ENCODE measurements around the gene SHROOM3.

DNA sequence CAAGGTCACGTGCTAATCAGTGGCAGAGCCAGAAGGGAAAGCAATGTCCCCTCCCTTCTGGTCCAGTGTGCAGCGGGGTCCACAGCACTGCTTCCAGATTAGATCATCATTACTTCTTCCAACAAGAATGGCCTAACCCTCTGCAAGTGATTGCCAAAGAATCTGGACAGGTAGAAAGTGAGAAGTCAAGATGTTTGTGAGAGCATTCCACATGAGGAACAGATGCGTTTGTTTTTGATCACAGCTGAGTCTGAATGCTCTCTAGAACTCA, 147.7 kb downstream of the SHROOM3 start:
- no peak for TF ChIP-seq CHD2 (IDR thresholded peaks at IDR 0.05; ENCODE audit: low read length, partially characterized antibody)
- TF ChIP-seq, protein P1, sequence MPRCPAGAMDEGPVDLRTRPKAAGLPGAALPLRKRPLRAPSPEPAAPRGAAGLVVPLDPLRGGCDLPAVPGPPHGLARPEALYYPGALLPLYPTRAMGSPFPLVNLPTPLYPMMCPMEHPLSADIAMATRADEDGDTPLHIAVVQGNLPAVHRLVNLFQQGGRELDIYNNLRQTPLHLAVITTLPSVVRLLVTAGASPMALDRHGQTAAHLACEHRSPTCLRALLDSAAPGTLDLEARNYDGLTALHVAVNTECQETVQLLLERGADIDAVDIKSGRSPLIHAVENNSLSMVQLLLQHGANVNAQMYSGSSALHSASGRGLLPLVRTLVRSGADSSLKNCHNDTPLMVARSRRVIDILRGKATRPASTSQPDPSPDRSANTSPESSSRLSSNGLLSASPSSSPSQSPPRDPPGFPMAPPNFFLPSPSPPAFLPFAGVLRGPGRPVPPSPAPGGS (IDR thresholded peaks at IDR 0.05) = no peak
- TF ChIP-seq JUNB (IDR thresholded peaks at IDR 0.05) = no peak
- TF ChIP-seq, protein P2, sequence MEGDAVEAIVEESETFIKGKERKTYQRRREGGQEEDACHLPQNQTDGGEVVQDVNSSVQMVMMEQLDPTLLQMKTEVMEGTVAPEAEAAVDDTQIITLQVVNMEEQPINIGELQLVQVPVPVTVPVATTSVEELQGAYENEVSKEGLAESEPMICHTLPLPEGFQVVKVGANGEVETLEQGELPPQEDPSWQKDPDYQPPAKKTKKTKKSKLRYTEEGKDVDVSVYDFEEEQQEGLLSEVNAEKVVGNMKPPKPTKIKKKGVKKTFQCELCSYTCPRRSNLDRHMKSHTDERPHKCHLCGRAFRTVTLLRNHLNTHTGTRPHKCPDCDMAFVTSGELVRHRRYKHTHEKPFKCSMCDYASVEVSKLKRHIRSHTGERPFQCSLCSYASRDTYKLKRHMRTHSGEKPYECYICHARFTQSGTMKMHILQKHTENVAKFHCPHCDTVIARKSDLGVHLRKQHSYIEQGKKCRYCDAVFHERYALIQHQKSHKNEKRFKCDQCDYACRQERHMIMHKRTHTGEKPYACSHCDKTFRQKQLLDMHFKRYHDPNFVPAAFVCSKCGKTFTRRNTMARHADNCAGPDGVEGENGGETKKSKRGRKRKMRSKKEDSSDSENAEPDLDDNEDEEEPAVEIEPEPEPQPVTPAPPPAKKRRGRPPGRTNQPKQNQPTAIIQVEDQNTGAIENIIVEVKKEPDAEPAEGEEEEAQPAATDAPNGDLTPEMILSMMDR (IDR thresholded peaks at IDR 0.05) = no peak
- TF ChIP-seq RAD21 (conservative IDR thresholded peaks at IDR 0.05 in 1 of 2, IDR thresholded peaks at IDR 0.05 in 1 of 2) = no peak
- TF ChIP-seq, protein P3, sequence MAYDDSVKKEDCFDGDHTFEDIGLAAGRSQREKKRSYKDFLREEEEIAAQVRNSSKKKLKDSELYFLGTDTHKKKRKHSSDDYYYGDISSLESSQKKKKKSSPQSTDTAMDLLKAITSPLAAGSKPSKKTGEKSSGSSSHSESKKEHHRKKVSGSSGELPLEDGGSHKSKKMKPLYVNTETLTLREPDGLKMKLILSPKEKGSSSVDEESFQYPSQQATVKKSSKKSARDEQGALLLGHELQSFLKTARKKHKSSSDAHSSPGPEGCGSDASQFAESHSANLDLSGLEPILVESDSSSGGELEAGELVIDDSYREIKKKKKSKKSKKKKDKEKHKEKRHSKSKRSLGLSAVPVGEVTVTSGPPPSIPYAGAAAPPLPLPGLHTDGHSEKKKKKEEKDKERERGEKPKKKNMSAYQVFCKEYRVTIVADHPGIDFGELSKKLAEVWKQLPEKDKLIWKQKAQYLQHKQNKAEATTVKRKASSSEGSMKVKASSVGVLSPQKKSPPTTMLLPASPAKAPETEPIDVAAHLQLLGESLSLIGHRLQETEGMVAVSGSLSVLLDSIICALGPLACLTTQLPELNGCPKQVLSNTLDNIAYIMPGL (CRISPR knock-in tag; IDR thresholded peaks at IDR 0.05; ENCODE audit: borderline replicate concordance) = no peak
- TF ChIP-seq, protein P4, sequence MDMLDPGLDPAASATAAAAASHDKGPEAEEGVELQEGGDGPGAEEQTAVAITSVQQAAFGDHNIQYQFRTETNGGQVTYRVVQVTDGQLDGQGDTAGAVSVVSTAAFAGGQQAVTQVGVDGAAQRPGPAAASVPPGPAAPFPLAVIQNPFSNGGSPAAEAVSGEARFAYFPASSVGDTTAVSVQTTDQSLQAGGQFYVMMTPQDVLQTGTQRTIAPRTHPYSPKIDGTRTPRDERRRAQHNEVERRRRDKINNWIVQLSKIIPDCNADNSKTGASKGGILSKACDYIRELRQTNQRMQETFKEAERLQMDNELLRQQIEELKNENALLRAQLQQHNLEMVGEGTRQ (IDR thresholded peaks at IDR 0.05) = no peak
- no peak for TF ChIP-seq MYC (IDR thresholded peaks at IDR 0.05; ENCODE audit: borderline replicate concordance, low read length)
- no peak for TF ChIP-seq HOXB5 (CRISPR knock-in tag; IDR thresholded peaks at IDR 0.05)
- TF ChIP-seq, protein P5, sequence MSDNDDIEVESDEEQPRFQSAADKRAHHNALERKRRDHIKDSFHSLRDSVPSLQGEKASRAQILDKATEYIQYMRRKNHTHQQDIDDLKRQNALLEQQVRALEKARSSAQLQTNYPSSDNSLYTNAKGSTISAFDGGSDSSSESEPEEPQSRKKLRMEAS (IDR thresholded peaks at IDR 0.05) = no peak
- TF ChIP-seq JUN (IDR thresholded peaks at IDR 0.05) = no peak
- TF ChIP-seq, protein P6, sequence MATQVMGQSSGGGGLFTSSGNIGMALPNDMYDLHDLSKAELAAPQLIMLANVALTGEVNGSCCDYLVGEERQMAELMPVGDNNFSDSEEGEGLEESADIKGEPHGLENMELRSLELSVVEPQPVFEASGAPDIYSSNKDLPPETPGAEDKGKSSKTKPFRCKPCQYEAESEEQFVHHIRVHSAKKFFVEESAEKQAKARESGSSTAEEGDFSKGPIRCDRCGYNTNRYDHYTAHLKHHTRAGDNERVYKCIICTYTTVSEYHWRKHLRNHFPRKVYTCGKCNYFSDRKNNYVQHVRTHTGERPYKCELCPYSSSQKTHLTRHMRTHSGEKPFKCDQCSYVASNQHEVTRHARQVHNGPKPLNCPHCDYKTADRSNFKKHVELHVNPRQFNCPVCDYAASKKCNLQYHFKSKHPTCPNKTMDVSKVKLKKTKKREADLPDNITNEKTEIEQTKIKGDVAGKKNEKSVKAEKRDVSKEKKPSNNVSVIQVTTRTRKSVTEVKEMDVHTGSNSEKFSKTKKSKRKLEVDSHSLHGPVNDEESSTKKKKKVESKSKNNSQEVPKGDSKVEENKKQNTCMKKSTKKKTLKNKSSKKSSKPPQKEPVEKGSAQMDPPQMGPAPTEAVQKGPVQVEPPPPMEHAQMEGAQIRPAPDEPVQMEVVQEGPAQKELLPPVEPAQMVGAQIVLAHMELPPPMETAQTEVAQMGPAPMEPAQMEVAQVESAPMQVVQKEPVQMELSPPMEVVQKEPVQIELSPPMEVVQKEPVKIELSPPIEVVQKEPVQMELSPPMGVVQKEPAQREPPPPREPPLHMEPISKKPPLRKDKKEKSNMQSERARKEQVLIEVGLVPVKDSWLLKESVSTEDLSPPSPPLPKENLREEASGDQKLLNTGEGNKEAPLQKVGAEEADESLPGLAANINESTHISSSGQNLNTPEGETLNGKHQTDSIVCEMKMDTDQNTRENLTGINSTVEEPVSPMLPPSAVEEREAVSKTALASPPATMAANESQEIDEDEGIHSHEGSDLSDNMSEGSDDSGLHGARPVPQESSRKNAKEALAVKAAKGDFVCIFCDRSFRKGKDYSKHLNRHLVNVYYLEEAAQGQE (IDR thresholded peaks at IDR 0.05) = no peak
- TF ChIP-seq POLR2A (IDR thresholded peaks at IDR 0.05; ENCODE audit: low read length) = no peak
- TF ChIP-seq RFX5 (IDR thresholded peaks at IDR 0.05) = no peak
